GM18873 (cell line): ENCODE data around the gene PHKB.
A peak's percentile ranks its signal among the peaks of the same experiment; 100 is the strongest.
"Not testable (repeated sequence)": the region's sequence is repeated elsewhere in the genome, so short reads cannot be mapped to it uniquely, and the experiment has no call there.

Experiments
- ATAC-seq: cut with Tn5 transposase; IDR thresholded peaks from one replicate; pipeline ENCODE4 v1.9.1; 2021; ENCODE audit warnings: mild to moderate bottlenecking, moderate library complexity, moderate number of reproducible peaks; ENCODE audit not compliant: unreplicated experiment, low FRiP score

Gene PHKB

DNA sequence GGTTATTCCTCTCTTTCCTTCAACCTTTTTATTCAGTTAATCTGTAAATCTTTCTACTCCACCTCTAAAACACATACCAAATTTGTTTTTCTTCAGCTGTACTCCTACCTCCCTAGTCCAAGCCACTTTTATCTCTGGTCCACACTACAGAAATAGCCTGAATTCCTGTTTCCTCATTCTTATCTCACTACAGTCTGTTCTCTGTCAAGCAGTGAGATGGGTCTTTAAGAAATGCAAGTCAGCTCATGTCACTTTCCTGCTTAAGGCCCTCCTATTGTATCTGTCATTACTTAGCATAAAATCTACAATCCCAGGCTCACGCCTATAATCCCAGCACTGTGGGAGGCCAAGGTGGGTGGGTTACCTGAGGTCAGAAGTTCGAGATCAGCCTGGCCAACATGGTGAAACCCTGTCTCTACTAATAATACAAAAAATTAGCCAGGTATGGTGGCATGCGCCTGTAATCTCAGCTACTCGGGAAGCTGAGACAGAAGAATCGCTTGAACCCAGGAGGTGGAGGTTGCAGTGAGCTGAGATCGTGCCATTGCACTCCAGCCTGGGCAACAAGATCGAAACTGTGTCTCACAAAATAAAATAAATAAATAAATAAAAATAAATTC is 7.0 kb downstream of the PHKB start:
- ATAC-seq: not testable (repeated sequence)

DNA sequence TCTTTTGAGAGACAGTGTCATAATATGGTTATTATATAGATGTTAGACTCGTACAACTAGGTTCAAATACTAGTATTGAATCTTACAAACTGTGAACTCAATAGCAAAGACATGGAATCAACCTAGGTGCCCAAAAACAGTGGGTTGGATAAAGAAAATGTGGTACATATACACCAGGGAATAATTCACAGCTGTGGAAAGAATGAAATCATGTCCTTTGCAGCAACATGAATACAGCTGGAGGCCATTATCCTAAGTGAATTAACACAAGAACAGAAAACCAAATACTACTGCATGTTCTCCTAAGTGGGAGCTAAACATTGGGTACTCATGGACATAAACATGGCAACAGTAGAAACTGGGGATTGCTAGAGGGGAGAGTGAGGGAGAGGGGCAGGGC is 8.1 kb downstream of the PHKB start:
- ATAC-seq: no peak

DNA sequence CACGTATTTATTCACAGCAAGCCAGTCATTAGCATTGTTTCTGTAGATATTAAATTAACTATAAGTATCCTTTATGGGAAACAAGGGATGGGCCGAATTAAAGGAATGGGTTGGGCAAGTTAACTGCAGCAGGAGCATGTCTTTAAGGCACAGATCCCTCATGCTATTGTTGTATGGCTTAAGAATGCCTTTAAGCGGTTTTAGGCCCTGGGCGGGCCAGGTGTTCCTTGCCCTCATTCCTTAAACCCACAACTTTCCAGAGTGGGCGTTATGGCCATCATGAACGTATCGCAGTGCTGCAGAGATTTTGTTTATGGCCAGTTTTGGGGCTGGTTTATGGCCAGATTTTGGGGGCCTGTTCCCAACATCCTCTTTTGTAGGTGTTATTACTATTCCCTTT is 9.1 kb downstream of the PHKB start:
- ATAC-seq: no peak

DNA sequence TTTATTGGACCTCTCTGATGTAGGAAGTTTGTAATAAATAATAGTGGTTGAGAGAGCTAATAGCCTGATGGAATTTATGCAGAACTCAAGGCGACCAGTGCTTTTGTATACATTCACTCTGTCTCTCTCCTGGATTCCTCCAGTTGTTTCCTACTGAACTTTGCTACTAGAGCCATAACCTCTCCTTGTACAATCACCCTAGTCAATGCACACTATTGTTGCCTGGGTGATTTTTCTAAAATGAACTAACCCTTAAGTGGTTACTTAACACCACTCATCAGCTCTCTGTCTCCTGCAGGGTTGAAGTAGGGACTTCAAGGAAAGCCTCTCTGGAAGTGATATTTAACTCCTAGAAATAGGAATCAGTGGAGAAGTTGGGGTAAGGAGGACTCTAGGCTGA is 9.7 kb downstream of the PHKB start:
- ATAC-seq: no peak

DNA sequence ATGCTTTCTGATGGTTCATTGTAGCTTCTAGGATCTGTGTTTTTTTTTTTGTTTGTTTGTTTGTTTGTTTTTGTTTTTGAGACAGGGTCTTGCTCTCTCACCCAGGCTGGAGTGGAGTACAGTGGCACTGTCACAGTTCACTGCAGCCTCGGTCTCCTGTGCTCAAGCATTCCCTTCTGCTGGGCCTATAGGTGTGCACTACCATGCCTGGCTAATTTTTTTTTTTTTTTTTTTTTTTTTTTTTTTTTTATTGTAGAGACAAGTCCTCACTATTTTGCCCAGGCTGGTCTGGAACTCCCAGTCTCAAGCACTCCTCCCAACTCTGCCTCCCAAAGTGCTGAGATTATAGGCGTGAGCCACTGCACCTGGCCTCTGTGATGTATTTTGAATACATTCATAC is 11.9 kb downstream of the PHKB start:
- ATAC-seq: not testable (repeated sequence)

DNA sequence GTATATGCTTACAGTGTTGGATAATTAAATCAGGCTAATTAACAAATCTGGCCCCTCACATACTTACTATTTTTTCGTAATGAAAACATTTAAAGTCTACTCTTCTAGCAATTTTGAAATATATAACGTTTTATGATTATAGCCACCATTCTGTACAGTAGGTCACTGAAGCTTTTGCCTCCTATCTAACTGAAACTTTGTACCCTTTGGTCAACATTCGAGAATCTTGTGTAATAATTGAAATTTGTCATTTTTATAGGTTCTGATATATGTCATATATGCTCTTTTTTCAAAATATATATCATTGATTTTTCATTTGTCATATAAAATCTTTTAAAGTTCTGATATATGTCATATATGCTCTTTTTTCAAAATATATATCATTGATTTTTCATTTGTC is 12.7 kb downstream of the PHKB start:
- no peak for ATAC-seq

DNA sequence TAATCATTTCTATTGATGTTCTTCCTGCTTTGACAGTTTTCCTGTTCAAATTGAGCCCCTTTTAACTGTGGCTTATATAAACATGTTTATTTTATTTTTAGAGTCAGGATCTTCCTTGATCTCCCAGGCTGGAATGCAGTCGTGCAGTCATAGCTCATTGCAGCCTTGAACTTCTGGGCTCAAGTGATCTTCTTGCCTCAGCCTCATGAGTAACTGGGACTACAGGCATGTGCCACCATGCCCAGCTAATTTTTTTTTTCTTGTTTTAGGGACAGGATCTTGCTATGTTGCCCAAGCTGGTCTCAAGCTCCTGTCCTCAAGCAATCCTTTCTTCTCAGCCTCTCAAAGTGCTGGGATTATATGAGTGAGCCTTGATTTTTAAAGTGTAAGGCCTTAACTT is 14.7 kb downstream of the PHKB start:
- no peak for ATAC-seq

DNA sequence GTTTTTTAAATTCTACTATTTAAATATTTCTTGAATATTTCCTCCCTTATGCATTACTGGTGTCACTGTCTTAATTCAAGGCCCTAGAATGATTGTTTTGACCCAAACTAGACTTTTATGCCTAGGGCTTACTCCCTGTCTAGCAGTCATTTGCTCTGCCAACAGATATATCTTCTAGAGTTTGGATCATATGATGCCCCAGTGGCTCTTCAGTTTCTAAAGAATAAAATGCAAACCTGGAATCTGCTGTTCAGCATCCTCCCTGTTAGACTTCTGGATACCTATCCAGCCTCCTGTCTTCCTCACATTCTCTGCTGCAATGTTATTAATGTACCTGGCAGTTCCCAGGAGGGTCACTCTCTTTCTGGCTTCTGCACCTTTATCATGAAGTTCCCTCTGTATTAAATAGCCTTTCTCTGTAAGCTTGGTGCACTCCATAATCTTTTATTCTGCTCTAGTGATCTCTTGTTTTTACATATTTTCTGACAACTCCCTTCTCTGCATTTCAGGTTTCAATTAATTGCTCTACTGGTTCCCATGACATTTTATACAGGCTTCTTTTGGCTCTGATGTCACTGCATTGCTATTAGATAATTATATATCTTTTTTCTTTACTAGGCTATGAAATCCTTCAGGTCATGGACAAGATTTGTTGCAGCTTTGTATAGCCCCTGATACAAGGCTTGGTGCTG is 15.7 kb downstream of the PHKB start:
- no peak for ATAC-seq

DNA sequence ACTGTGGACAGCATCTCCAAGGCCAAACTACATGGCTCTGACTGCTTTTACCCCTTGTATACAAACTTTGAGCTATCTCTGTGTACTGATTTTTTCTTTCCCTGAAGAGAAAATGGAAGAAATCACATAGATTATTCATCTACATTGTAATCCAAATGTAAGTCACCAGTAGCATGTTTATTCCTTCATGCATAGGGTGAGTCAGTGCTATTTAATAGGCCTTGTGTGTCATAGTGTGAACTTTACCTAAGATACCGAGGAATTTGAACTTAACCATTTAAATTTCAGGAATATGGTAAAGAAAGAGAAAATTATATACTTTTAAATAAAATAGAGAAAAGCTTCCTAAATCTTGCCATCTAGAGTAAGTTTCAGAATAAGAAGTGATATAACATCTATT is 16.5 kb downstream of the PHKB start:
- no peak for ATAC-seq

DNA sequence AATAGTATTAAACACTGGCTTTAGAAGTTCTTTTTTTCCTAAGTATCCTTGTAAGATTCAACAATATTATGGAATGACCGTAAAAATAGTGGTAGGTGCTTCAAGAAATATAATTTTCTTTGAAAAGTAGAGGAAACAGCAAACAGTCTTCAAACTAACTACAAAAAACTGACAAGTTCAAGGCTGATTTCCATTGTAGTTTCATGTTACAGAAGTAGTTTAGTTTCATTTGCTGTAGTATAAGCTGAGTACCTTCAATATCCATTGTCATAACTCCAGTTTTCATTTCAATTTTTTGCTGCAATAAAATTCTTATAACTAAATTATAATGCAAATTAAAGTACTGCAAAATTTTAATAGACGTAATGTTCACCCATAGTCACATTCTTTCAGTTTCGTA is 19.3 kb downstream of the PHKB start:
- ATAC-seq: no peak

DNA sequence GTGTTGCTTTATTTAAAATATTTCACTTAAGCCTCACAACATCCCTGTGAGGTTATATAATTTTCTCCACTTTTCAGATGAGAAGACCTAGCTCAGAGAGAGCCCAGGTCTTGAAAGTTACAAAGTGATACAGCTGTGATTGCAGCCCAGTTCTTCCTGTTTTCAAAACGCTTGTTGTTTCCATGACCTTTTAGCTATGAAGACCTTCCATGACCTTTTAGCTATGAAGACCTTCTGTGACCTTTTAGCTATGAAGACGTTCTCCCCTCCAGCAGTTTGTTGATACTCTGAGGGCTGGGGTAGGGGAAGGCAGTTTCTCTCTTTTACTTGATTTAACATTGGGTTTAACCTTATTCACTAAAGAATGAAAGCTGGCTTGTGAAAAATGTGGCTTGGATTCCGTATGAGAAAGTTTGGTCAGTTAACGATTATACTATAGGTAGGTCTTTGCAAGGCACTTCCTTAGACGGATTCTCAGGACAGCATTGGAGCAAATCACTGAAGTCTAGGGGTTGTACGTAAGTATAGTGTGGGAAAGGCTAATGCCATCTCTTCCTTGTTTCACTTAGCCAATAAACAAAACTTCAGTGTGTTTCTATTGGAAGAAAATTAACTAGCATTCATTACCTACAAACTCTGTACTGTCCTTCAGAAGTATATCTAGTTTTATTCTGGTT is 20.7 kb downstream of the PHKB start:
- ATAC-seq: no peak

DNA sequence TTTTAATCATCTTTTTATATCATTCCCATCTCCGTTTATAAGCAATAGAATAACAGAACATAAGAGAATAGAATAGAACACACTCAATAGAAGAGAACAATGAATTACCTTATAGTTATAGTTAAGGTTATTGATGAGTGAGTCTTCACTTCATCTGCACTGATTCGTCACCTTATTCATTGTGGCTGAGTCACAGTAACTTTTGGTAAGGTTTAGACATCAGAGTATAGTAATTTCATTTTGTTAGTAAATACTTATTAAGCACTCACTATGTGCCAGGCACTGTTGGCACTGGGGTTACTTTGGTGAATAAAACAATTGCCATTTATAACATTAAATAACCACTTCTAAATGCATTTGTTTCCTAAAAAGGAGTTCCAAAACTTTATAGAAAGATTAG is 22.5 kb downstream of the PHKB start:
- no peak for ATAC-seq

DNA sequence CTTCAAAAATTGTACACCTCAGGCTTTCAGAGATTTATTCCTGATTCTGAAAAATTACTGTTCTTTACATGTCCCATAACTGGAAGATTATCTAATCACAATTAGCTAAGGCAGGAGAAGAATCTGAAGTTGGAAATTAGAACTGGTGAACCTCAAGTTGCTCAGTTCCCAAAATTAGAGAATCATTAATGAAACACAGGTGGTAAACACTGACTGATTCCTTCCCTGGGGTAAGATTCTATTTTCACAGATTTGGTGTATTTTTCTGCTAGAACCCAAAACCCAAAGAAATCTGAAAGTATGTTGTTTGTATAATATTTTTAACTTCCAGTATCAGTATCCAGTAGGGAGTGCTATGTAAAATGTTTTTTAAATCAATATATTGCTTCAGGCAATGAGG is 25.7 kb downstream of the PHKB start:
- ATAC-seq: no peak

DNA sequence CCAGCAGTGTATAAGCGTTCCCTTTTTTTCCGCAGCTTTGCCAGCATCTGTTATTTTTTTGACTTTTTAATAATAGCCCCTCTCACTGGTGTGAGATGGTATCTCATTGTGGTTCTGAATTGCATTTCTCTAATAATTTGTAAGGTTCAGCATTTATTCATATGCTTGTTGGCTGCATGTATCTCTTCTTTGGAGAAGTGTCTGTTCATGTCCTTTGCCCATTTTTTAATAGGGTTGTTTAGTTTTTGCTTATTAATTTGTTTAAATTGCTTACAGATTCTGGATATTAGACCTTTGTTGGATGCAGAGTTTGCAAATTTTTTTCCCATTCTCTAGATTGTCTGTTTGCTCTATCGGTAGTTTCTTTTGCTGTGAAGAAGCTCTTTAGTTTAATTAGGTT is 26.9 kb downstream of the PHKB start:
- no peak for ATAC-seq

DNA sequence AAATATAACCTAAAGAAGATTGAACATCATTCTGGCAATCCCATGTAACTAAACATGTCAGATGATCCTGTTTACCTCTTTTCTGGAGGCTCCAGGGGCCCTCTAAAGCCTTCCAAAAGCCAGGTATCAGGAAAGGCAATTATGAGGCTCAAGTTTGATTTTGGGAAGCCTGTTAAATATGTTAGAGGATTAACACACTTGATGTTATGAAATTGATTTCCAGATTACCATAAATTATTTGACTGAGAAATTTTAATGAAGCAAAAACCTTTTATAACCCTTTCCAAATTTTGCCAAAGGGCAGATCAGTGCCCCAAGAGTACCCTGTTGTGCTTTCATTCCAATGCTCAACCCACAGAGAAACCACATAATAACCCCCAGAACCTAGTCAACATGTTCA is 29.3 kb downstream of the PHKB start:
- no peak for ATAC-seq

DNA sequence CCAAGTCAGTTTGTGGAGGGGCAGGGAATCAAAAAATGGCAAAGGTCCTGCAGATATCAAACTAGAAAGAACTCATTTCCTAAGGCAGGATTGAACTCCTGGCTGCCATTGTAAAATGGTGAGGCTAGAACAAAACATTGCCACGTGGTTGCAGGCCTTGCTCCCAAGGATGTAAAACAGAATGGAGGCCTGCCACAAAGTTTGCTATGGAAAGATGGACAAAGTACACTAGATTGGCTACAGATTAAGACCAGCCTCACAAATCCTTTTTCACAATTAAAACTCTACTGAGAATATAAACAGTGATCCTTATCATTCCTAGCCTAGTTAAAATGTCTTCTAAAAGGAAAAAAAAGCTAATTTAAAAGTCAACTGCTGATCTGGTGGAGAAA is 30.9 kb downstream of the PHKB start:
- ATAC-seq: no peak

DNA sequence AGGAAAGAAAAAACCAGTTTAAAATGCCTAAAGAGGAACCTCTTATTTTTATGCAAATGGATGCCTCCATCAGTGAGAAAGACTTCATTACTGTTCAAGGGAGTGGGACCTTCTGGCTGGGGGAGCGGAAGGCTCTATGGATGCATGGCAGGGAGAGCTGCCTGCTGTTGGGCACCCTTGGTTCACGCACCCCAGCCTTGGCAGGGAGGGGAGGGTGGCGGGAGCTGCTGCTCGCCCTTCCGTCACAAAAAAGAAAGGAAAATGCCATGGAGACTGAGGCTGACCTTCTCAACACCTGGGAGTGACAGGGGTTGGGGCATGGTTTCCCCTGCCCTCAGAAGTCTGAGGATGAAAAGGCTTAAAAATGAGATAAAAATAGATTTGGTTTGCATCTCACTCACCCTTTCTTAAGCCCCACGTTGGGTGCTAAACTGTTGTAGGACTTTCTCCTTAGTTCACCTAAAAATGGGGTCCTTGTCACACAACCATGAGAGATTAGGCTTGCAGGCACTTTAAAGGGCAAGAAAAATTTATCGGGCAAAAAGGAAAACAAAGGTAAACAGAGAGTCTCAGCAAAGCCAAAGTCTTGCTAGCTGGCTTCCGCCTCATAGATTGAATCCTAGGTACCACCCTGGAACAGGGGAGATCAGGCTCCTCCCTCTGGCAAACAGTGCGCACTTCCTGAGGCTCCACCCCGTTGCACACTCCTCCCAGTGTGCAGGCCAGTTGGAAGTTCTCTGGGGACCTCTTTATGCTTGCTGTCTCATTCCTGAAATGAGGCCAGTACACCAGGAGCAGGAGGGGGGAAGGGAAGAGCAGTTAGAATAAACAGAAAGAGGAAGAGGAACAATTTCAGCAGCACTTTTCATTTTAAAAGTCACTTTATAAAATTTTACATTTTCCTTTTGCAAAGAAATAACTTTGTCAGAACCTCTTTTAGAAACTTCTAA is 31.6 kb downstream of the PHKB start:
- peak; percentile 81 for ATAC-seq

DNA sequence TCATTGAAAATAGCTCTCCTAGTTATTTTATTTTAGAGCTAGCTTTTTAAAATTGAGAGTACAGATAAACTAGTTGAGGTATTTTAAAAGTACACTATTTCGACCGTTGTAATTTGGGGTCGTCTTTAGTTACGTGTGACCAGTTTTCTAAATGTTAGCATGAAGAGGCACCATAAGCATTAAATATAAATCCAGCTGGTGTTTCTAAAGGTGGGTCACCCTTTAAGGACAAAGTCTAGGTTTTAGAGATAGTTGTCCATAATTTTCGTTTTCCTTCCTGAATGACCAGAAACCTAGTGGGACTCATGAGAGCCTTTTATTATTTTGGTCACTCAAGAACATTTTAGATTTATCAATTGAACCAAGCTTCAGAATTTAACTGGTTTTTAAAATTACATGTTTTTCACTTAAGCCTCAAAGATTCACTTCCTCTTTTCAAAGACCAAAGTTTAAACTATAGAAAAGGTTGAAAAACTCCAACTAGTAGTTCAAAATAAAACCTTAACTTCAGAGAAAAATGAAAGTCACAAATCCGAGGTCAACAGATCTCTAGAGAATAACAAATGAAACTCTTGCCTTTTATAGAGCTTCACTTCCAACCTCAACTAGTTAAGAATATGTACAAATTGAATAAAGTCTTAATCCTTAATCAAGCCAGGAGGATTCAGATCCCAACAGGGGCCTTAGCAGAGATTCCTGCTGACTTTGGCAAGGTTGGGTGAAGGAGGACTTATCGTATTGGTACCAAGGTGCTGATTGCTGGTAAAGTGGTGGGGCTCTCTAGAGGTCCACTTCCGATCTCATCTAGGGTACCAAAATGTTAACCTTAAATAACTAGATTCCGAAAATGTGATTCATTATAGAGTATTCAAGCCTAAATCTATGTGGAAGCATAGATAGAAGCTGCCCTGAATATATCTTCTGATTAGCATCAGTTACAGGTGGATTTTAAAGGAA is 32.5 kb downstream of the PHKB start:
- peak; percentile 54 for ATAC-seq

DNA sequence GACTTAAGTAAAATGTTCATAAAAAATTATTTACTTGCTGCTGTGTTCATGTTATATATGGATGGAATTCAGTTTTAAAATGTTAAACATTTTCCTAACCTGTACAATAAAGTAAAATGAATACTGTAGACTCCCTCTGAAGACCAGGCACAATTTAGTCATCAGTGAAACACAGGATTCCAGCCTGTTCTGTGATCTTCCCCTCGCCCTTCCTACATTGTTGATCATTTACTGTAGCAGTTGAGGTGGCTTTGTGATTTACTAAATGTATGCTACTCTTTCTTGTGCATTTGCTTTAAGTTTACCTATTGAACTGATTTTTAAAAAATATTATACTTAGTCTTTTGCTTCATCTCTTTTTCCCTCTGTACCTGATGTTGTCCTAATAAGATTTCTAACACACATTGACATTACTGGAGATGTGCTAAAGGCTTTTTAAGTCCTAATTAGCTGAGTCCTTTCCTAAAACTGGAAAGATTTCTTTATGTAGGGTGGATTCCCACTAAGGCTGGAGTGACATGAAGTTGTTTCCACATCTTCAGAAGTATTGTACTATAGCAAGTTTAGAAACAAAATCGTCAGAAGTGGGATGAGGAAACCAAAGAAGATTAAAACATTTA is 38.1 kb downstream of the PHKB start:
- ATAC-seq: no peak
